Sigmoid colon (tissue), 4 donors: ENCODE measurements around the gene SYT11.

ENCODE experiments used
- EP300 ChIP-seq, 4 donors: sonication (generic); formaldehyde crosslinking; IDR thresholded peaks; one replicate each; pipeline ENCODE4 v1.6.1; 2017; ENCODE audit warnings: antibody characterized with exemption in 4 of 4
- TF ChIP-seq, protein P1 (sequence below), 4 experiments: fragments of 450-650 bp in 3 of 4; fragments of 200-600 bp in 1 of 4; IDR thresholded peaks; one replicate each; pipeline ENCODE4 v1.5.1; 2016 to 2019; ENCODE audit warnings: antibody characterized with exemption in 4 of 4, mild to moderate bottlenecking in 3 of 4, moderate library complexity in 2 of 4

DNA sequence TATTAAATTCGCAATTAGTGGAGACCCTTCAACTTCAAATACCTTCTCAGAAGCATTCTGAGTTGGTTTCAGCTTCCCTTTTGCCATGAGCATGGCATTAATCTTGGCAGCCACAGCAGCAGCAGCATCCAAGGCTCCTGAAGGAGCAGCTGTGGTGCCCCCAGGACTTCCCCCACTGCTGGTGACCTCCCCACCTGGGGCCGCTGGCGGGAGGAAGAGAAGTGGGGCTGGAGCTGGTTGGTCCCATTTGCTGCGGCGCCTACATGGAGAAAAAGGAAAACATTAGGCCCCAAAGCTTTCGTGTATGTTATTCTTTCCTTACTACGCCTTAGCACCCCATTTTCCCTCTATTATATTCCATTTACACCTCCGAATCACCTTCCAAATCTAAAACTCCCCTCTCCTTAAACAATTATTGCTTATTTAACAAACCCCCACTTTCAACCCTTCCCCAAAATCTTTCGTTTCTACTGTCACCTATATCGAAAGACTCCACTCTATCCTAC, 74.3 kb downstream of the SYT11 start:
- TF ChIP-seq, protein P1, sequence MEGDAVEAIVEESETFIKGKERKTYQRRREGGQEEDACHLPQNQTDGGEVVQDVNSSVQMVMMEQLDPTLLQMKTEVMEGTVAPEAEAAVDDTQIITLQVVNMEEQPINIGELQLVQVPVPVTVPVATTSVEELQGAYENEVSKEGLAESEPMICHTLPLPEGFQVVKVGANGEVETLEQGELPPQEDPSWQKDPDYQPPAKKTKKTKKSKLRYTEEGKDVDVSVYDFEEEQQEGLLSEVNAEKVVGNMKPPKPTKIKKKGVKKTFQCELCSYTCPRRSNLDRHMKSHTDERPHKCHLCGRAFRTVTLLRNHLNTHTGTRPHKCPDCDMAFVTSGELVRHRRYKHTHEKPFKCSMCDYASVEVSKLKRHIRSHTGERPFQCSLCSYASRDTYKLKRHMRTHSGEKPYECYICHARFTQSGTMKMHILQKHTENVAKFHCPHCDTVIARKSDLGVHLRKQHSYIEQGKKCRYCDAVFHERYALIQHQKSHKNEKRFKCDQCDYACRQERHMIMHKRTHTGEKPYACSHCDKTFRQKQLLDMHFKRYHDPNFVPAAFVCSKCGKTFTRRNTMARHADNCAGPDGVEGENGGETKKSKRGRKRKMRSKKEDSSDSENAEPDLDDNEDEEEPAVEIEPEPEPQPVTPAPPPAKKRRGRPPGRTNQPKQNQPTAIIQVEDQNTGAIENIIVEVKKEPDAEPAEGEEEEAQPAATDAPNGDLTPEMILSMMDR (IDR thresholded peaks at IDR 0.05): no peak
- TF ChIP-seq EP300 (IDR thresholded peaks at IDR 0.05): no peak
